GM18505 (cell line): ENCODE measurements around the gene KRT81.
A peak's percentile ranks its signal among the peaks of the same experiment; 100 is the strongest.
"Not testable (repeated sequence)": the region's sequence is repeated elsewhere in the genome, so short reads cannot be mapped to it uniquely, and the experiment has no call there.

Experiments
- ATAC-seq: cut with Tn5 transposase; IDR thresholded peaks from one replicate; pipeline ENCODE4 v1.9.1; 2021; ENCODE audit not compliant: unreplicated experiment
- POLR2A ChIP-seq: IDR thresholded peaks from 4 replicates; pipeline ENCODE4 v1.6.1; 2011; ENCODE audit warnings: borderline replicate concordance; ENCODE audit not compliant: insufficient read depth, insufficient read length; ENCODE audit errors: extremely low read depth

KRT81 gene

GRCh38 chr12:52298677-52299190, 7.4 kb upstream of the KRT81 start:
- no peak for TF ChIP-seq POLR2A
- ATAC-seq: no peak

- TF ChIP-seq POLR2A: no peak
- no peak for ATAC-seq
Measured at GRCh38 chr12:52296572-52297215, 5.4 kb upstream of the KRT81 start.

GRCh38 chr12:52295663-52296062, 4.3 kb upstream of the KRT81 start:
- no peak for TF ChIP-seq POLR2A
- no peak for ATAC-seq

- no peak for ATAC-seq
- no peak for TF ChIP-seq POLR2A
Measured at GRCh38 chr12:52294803-52295202, 3.5 kb upstream of the KRT81 start.

GRCh38 chr12:52293926-52294325, 2.6 kb upstream of the KRT81 start:
- TF ChIP-seq POLR2A: no peak
- ATAC-seq: no peak

- not testable (repeated sequence) for ATAC-seq
Measured at GRCh38 chr12:52290483-52291134, 725 bp downstream of the KRT81 start.

- ATAC-seq: peak; percentile 89
Measured at GRCh38 chr12:52287816-52288805, 3.2 kb downstream of the KRT81 start.

- not testable (repeated sequence) for ATAC-seq
Measured at GRCh38 chr12:52286857-52287785, 4.2 kb downstream of the KRT81 start.

GRCh38 chr12:52285851-52286530, 5.3 kb downstream of the KRT81 start:
- no peak for ATAC-seq
- no peak for TF ChIP-seq POLR2A

GRCh38 chr12:52285172-52285745, 6.1 kb downstream of the KRT81 start:
- ATAC-seq: no peak
- TF ChIP-seq POLR2A: no peak

GRCh38 chr12:52284562-52285171, 6.7 kb downstream of the KRT81 start:
- TF ChIP-seq POLR2A: no peak
- no peak for ATAC-seq

GRCh38 chr12:52280796-52281560, 10.4 kb downstream of the KRT81 start:
- no peak for TF ChIP-seq POLR2A
- no peak for ATAC-seq
